SH-SY5Y (cell line): ENCODE measurements around the gene EMP2.

Experiments
- GATA2 ChIP-seq: IDR thresholded peaks from 2 replicates; pipeline ENCODE4 v1.6.1; 2011; ENCODE audit warnings: mild to moderate bottlenecking, low read depth, low read length
- GATA3 ChIP-seq: IDR thresholded peaks from 2 replicates; pipeline ENCODE4 v1.6.1; 2011; ENCODE audit warnings: low read depth, mild to moderate bottlenecking, low read length, moderate library complexity

The EMP2 gene

DNA sequence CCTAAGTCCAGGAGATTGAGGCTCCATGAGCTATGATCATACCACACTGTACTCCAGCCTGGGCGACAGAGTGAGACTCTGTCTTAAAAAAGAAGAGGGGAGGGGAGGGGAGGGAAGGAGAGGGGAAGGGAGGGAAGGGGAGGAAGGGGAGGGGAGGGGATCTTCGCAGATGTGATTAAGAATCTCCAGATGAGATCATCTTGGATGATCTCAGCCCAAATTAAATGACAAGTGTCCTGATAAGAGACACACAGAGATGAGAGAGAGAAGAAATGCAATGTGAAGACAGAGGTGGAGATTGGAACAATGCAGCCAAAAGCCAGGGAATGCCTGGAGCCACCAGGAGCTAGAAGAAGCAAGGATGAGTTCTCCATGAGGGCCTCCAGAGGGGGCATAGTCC, 70.1 kb downstream of the EMP2 start:
- TF ChIP-seq GATA2 = no peak
- no peak for TF ChIP-seq GATA3

DNA sequence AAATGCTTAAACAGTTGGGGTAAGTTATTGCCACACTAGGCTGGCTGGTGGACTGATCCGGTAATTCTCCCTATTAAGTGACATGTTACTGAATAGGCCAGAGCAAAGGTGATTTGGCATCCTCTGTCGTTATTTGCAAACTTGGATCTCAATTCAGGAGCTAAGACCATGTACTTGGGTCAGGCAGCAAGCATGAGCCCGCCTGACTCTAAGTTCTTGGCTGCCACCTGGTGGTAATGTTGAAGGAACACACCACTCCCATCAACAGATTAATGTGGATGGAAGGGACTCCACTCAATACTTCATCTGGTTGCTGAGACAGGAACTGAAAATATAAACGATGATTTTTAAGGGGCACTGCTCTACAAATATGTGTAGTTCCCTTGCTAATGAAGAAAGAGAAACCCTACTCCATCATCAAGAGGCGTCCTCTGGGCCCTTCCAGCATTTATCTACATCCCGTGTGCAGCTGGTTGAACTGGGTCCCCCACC, 70.8 kb downstream of the EMP2 start:
- TF ChIP-seq GATA3 = no peak
- TF ChIP-seq GATA2 = no peak

DNA sequence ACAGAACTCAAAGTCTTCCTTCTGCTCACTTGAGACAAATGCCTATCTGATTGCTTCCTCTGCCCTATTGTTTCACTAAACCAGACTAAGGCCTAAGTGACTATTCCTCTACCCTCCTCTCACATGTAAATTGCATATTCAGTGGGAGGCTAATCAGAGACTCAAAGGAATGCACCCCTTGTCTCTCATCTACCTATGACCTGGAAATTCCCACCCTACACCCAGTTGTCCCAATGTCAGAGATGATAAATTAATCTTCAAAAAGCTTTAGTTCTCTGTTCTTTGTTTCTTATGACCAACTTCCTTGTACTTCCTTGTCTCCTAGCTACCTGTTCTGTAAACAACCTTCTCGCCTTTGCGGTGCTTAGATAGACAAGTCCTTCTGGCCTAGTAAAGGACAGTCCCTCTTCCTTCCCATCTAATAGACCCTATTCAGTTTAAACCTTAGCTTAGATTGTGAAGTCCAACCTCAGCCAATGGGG, 76.0 kb downstream of the EMP2 start:
- no peak for TF ChIP-seq GATA3
- no peak for TF ChIP-seq GATA2

DNA sequence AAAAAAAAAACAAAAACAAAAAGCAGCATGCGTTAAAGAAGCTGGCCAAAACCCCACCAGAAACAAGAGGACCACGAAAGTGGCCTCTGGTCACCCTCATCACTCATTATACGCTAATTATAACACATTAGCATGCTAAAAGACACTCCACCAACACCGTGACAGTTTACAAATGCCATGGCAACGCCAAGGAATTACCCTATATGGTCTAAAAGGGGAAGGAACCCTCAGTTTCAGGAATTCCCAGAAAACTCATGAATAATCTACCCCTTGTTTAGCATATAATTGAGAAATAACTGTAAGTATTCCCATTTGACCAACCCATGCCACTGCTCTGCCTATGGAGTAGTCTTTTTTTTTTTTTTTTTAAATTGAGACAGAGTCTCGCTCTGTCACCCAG, 77.6 kb downstream of the EMP2 start:
- no peak for TF ChIP-seq GATA2

DNA sequence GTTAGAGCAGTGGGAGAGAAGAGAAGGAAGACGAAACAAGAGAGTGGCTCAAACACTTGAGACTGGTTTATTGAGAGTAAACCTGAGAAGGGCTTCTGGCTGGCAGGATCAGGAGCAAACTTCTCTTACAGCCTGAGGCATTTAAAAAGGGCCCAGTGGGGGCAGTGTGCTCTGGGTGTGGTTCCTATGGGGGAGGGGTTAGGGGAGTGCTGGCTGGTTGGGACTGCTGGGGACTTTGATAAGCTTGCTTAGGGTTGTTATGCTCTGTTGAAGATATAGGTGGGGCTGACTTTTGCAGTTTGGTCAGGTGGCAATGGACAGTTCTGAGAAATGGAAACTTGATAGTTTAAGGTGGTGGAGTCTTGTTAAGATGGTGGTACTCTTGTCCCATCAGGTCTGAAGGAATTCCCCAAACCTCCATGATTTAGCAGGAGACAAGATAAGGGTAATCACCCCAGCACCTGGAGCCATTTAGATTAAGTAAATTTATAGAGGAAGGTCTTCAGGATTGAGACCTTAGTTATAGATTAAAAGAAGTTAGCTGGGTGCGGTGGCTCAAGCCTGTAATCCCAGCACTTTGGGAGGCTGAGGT, 79.3 kb downstream of the EMP2 start:
- TF ChIP-seq GATA2 (no peak), GATA3 (no peak)

DNA sequence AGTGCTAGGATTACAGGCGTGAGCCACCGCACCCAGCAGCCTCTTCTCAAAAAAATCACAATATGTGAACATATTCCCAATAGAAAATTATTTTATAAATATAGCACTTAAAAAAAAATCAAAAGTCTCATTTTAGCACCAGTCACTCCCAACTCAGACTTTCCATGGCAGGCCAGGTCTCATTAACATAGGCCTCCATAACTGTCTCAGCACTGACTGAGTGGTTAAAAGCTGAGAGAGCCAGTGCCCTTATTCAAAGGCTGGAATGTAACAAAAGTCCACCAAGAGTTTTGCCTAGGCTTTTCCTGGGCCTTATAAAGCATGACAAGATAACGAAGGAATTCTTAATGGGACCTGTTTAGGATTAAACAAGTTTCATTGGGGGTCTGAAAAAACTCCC, 79.8 kb downstream of the EMP2 start:
- no peak for TF ChIP-seq GATA3
- no peak for TF ChIP-seq GATA2

DNA sequence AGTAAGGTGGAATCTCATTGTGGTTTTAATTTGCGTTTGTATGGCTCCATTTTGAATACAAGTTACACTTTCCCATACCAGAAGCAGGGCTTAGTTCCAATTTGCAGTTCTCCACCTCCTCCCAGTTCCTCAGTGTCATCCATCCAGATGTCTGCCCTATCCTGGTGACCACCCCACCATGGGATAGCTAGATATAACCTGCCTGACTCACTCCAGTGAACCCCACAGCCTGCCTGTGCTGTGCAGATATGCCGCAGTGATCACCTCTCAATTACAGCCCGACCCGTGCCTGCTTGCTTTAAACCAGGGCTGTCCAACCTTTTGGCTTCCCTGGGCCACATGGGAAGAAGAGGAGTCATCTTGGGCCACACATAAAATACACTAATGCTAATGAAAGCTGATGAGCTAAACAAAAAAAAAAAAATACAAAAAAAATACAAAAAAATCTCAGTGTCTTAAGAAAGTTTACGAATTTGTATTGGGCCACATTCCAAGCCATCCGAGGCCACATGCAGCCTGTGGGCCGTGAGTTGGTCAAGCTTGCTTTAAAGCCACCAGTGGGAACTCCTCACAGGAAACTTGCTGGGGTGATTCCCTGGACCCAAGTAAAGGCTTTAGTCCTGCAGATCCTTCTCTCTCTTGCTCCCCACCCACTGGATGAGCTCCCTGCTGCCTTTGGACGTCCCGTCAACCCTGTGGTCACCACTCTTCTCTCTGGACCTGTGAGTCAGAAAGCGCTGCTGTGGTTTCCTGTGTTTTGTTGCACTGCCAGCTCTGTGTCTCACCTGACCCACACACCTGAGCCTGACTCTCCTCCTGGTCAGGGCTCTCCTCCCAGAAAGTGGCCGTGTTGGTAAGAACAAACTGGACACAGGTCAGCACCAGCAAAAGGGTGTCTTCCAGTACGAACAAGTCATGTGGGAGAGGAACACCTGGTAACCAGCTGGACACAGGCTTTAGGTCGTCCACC, 83.0 kb downstream of the EMP2 start:
- no peak for TF ChIP-seq GATA2
- no peak for TF ChIP-seq GATA3

DNA sequence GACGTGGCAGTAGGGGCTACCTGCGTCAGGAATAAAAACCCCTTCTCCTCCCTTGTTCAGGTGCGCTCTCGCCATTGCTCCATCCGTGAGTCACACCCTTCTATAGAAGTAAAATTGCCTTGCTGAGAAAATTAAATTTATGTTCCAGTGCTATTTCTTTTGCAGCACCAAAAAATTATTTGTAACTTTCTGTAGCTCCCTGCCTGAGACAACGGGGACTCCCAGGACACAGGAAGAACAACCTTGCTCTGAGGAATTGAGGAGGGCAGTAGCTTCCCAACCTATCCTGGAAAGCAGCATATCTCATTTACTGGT, 85.4 kb downstream of the EMP2 start:
- TF ChIP-seq GATA2 (no peak), GATA3 (no peak)

DNA sequence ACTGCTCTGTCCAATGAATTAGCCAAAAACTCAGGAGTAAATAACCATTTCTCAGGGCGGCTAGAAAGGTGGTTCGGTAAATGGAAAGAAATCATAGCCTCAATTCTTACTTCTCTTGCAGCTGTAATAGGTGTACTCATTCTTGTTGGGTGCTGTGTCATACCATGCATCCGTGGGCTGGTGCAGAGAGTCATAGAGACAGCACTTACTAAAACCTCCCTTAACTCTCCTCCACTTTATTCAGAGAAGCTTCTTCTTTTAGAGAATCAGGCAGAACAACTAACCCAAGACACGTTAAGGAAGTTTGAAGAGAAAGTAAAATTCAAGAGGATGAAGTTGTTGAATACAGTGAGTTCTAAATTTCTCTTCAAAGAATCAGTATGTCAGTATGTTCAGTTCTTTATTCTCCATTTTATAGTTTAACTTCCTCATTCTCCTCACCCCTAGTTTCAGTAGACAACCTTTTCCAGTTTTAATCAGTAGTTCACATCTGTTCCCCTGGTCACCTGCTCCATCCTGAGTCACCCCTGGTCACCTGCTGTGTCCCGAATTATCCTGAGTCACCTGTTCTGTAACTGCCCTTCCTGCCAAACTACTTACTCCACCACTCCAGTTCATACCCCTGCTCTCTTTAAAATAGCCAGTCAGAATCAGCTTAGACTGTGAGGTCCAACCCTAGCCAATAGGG, 85.9 kb downstream of the EMP2 start:
- TF ChIP-seq GATA2 (no peak), GATA3 (no peak)

DNA sequence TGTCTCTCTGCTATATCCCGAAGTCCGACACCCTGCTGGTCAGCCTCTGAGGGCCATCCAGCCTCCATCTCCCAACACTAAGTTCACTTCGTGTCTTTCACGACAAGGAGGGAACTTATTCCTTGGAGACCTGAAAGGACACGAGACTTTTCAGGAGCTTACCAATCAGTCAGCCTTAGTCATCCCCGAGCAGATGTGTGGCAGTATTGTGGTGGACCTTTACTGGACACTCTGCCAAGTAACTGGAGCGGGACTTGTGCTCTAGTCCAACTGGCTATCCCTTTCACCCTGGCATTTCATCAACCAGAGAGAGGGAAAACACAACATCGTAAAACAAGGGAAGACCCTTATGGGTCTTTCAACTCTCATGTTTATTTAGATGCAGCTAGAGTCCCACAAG, 87.1 kb downstream of the EMP2 start:
- no peak for TF ChIP-seq GATA2
- TF ChIP-seq GATA3 = no peak

DNA sequence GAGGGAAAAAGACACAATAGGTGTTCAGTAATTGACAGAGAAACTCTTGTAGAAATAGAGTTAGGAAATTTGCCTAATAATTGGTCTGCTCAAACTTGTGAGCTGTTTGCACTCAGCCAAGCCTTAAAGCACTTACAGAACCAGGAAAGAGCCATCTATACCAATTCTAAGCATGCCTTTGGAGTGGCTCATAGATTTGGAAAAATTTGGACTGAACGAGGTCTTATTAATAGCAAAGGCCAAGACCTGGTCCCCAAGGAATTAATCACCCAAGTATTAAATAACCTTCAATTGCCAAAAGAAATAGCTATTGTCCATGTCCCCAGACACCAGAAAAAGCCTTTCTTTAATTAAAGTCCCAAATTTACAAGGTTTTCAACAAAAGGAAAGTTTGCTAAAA, 90.3 kb downstream of the EMP2 start:
- TF ChIP-seq GATA2 (no peak), GATA3 (no peak)

DNA sequence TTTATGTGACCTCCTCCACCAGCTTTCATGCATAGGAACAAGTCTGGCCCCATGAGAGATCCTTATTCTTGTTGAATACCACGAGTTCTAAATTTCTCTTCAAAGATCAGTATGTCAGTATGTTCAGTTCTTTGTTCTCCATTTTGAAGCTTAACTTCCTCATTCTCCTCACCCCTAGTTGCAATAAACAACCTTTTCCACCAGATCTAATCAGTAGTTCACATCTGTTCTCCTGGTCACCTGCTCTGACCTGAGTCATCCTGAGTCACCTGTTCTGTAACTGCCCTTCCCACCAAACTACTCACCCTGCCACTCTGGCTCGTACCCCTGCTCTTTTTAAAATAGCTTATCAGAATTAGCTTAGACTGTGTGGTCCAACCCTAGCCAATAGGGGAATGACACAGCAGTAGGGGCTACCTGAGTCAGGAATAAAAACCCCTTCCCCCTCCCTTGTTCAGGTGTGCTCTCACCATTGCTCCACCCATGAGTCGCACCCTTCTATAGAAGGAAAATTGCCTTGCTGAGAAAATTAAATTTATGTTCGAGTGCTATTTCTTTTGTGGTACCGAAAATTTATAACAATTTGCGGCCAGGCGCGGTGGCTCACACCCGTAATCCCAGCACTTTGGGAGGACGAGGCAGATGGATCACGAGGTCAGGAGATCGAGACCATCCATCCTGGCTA, 94.6 kb downstream of the EMP2 start:
- TF ChIP-seq GATA2 (no peak), GATA3 (no peak)

DNA sequence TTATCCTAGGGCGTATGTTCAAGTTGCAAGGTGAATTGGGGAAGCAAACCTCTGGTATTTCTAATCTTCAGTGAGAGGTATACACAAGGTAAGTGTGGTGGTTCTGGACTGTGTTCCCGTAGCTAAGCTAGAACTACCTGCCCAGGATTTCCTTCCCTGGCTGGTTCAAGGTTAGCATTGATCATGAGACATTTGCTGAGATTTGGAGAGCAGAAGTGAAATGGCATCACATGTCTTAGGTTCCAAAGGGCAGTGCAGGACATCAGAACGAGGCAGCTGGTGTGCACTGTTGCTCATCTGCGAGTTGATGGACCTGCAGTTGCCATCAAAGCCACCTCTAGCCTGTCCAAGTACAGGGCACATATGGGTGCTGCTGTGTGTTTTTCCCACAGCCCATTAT, 95.2 kb downstream of the EMP2 start:
- TF ChIP-seq GATA3 (no peak), GATA2 (no peak)

DNA sequence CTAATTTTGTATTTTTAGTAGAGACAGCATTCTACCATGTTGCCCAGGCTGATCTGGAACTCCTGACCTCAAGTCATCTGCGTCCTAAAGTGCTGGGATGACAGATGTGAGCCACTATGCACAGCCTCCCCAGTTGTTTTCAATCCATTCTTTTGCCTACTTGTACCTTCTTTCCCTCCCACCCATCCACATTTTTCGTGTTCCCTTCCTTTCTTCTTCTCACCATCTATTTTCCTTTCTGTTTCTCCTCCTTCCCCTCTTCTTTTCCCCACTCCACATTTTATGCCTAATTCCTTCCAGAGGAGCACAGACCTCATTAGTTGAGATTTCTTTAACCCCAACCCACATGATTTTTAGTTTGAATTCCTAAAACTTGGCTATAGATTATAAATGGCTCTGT, 100.2 kb downstream of the EMP2 start:
- TF ChIP-seq GATA3 = no peak
- no peak for TF ChIP-seq GATA2
